Neural cell (in vitro differentiated cells): ENCODE measurements around the gene RPA3.

Source experiments
- CTCF ChIP-seq: fragments of 450-650 bp; IDR thresholded peaks from 2 replicates; pipeline ENCODE4 v1.5.1; 2014; ENCODE audit warnings: antibody characterized with exemption, mild to moderate bottlenecking, moderate library complexity; ENCODE audit not compliant: poor library complexity, severe bottlenecking
- EP300 ChIP-seq: fragments of 450-650 bp; conservative IDR thresholded peaks from 2 replicates; pipeline ENCODE4 v1.6.1; 2014; ENCODE audit warnings: antibody characterized with exemption, mild to moderate bottlenecking, moderate library complexity; ENCODE audit not compliant: poor library complexity, severe bottlenecking
- EZH2 ChIP-seq: fragments of 200-600, 300-800 bp; shearing (Covaris generic), sonication (generic); IDR thresholded peaks from 2 replicates; pipeline ENCODE4 v1.6.1; 2014; ENCODE audit warnings: antibody characterized with exemption, low read length, borderline replicate concordance, mild to moderate bottlenecking; ENCODE audit not compliant: insufficient read depth, poor library complexity, severe bottlenecking
- MXI1 ChIP-seq: fragments of 450-650 bp; conservative IDR thresholded peaks from 2 replicates; pipeline ENCODE4 v1.6.1; 2014; ENCODE audit warnings: antibody characterized with exemption, mild to moderate bottlenecking; ENCODE audit not compliant: poor library complexity, severe bottlenecking
- POLR2AphosphoS5 ChIP-seq: IDR thresholded peaks from 2 replicates; pipeline ENCODE4 v1.6.1; 2012
- REST ChIP-seq: IDR thresholded peaks from 2 replicates; pipeline ENCODE4 v1.6.1; 2012; ENCODE audit warnings: borderline replicate concordance
- SMC3 ChIP-seq: fragments of 450-650 bp; conservative IDR thresholded peaks from 2 replicates; pipeline ENCODE4 v1.6.1; 2014; ENCODE audit warnings: antibody characterized with exemption, mild to moderate bottlenecking, moderate library complexity; ENCODE audit not compliant: poor library complexity
- TAF1 ChIP-seq: IDR thresholded peaks from 2 replicates; pipeline ENCODE4 v1.6.1; 2012; ENCODE audit warnings: low read depth

- TF ChIP-seq TAF1 (no peak), SMC3 (no peak), CTCF (no peak), EZH2 (no peak), POLR2AphosphoS5 (no peak), REST (no peak), EP300 (no peak), MXI1 (no peak)
These were observed 14.3 kb upstream of the RPA3 start for GRCh38 chr7:7732621-7733281.
